HG02852 (cell line): Measurements from ENCODE around the gene DCC.

Source experiments
- ATAC-seq: cut with Tn5 transposase; IDR thresholded peaks from one replicate; pipeline ENCODE4 v1.9.1; 2021; ENCODE audit warnings: mild to moderate bottlenecking, moderate library complexity; ENCODE audit not compliant: unreplicated experiment

The DCC gene

DNA sequence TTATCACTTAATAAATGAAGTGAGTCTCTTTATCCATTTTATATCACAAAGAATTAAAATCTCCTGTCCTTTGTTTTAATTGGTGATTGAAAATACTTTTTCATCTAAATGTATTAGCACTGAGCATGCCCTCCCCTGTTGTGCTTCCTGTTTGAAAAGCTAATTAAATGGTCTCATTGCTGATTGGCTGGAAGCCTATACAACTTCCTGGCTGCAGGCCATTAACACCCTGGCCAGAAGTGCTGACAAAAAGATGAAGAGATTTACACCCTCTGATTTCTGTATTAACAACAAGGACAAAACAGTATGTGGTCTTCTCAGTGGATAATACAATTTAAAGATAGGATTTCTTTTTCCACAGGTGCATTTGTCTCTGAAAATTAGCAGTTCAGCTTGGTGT is 548.0 kb downstream of the DCC start:
- ATAC-seq, result no peak

DNA sequence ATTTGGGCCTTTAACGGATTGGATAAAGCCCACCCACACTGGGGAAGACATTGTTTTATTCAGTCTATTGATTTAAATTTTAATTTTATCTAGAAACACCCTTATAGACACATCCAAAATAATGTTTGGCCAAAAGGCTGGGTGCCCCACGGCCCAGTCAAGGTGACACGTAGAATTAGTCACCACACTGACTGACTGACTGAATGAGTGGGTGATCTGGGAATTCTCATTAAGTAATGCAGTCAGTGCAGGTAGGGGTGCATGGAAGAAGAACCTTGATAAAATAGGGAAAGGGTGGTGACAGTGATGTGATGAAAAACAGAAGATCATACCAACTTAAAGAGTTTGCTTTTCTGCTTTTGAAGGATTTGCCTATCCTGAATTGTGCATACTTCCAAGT is 554.8 kb downstream of the DCC start:
- ATAC-seq, result no peak

DNA sequence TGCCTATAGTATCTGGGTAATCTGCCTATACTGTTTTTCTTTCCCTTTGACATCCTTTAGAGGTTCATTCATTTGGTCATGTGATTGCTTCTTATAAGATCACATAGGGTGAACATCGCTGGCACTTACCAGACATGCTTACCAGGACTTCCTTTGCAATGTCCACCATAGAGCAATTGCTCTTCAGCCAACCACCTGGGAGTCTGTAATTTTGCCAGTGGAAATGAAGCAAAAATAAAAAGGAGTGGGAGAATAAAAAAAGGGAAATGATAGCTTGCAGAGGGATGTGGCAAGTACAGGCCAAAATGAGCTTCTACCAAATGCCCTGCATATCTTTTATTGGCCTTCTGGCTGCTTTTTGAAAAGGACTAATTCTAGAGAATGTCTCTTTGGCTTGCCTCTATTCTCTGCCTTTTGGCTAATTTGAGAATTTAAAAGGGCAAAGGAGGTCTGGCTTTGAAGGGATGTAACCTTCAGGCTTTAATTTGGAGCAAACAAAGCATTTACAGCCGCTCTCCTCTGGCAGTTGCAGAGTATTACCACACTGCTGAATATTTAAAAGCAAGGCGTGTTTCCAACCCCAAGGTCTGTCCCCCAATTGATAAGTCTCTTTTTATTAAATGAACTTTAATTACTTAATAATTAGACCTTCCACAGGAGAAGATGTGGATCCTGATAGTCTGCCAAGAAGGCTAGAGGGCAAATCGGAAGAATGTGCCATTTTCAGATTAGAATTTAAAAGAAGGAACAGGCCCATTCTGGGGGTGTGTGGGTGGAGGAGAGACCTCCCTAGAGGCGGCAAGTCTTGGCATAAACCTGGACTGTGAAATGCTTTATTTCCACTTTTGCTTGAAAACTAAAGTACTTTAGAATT is 557.9 kb downstream of the DCC start:
- ATAC-seq, result no peak

DNA sequence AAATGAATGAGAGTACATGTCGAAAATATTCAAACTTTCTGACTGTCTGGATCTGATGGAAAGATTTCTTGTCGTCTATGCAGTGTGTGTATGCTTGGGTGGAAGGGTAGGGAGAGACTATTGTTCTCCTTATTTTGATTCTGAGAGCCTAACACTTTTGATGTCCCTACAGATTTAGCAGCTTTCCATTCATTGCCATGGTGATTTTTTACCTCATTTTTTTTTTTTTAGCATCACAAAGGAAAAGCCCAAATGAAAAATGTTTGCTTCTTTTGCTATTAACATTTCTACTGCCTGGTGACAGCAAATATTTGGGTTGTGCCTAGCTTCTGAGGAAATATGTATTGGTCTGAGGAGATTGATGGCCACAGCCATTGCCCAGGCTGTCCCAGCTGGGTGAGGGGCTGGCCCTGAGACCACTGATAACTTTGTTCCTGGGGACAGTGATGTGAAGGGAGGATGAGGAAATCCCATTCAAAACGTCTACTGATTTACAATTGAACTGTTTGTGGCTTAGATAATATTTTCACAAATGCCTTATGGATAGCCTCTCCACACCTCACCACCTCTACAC is 558.6 kb downstream of the DCC start:
- ATAC-seq, result no peak

DNA sequence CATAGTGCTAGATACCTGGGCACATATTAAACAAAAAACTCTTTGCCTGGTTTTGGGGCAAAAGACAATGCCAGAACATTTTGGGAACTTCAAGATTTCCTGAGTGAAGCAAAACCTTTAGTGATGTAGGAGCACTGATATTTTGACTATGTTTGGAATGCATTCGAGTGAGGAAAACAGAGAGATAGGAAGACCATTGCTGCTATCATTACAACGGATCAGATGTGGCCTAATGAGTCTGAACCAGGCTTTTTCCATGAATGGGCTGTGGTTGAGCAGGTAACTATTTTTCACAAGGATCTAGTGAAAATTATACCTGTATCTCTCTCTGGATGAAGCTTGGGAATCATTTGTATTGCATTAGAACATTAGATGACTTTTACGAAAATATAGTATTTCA is 562.2 kb downstream of the DCC start:
- ATAC-seq, result no peak

DNA sequence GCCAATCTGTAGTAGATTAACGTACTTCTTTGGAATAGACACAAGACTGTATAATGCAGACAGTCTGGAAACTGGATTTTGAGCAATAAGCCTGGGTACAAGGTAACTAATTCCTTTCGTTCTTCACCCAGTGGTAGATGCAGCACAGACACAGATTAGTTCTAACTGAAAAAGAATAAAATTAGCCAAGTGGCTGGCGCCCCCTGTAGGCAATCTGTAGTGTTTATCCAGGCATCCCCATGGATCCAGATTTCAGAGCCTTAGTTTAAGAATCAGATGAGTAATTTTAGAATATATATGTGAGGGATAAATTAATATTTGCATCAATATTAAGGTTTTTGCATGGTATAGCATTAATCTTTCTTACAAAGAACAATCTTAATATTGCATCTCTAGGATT is 563.9 kb downstream of the DCC start:
- no peak for ATAC-seq

DNA sequence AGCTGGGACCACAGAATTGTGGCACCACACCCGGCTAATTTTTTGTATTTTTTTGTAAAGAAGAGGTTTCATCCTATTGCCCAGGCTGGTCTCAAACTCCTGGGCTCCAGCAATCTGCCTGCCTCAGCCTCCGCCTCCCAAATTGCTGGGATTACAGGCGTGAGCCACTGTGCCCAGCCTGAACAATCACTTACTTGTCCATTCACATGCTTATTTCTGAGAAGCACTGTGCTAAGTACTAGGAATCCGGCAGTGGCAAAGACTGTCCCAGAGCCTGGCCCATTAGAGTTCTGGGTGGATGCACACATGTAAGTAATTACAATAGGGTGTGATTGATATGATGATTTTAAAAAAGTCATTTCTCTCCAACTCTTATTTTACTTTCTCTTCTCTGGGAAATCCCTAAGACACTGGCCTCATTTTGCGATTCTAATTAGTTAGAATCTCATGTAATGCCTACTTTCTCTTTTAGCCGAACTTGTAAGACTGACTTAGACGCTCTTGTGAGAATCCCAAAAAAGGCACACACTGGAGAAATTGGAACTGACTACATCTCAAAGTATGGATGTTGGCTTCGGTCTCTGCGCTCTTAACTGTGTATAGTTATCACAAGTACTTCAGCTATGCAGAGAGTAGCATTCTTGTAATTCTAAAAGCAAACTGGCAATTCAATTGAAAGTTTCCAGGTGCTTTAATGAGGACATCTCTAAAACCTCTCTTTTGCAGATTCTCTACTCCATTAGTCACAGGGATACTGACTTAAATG is 567.7 kb downstream of the DCC start:
- ATAC-seq, result no peak

DNA sequence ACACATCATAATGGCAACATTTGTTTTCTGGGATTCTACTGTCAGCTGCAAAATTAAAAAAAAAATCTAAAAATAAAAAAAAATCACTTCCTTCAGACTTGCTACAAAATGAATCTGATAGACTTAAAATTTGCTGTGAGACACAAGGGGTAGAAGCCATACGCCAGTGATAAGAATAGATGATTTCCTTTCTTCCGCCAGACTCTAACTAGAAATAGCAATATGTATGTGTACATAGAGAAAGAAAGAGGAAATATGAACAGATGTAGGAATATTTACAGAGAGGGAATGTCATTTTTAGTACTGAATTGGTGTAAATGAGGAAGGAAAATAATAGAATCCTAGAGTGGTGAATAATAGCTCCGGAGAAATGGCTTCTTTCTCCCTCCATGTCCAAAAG is 574.2 kb downstream of the DCC start:
- no peak for ATAC-seq

DNA sequence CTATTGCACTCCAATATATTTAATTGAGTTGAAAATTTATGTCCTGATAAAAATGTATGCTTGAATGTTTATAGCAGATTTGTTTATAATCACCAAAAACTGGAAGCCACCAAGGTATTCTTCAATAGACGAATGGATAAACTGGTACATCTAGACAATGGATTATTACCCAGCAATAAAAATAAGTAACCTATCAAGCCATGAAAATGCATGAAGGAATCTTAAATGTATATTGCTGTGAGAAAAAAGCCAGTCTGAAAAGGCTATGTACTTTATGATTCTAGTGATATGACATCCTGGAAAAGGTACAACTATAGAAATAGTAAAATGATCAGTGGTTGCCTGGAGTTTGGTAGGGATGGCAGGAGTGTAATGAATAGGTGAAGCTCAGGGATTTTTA is 580.7 kb downstream of the DCC start:
- ATAC-seq, result no peak

DNA sequence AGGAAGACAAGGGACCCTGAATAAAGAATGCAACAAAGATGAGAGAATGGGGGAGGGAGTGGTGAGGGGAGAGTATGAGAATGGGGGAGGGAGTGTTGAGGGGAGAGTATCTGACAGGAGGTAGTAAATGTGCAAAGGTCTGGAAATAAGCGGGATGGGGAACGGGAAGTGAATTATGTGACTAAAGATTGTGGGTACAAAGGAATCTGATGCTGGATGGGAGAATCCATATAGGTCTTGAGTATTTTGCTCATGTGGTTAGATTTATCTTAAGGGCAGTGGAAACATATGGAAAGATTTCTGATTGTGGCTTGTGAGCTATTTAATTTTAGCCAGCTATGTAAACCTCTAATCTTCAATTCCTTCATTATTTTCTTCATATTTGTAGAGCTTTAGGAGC is 593.4 kb downstream of the DCC start:
- no peak for ATAC-seq

DNA sequence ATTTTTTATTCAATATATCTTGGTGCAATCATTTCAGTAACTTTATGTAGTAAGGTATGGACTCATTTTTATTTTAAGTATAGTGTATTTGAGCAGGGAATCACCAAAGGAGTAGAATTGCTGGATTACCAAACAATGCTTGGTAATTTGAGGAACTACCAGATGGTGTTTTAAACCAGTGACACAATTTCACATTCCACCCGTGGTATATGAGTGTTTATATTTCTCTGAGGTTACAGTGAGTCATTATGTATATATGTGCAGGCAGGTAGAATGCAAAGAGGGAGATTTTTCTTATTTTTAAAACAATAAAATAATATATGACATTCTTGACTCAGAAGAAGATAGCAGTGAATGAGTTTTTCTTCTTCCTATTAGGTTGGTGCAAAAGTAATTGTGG is 596.9 kb downstream of the DCC start:
- no peak for ATAC-seq

DNA sequence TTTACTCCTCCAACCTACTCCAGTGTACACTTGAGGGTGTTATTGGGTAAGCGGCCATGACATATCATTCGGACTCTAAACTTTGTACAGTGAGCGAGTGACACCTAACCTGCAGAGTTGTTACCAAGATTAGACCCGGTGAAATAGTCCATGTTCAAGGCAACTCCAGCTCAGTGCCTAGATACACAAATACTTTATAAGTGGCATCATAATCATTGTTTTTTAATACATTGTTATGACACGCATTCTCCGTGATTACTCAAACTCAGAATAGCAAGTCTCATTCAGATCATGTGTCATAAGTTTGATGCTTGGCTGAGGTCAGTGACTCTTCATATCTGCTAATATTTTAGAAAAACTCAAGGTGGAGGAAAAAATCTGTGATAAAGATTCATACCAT is 597.8 kb downstream of the DCC start:
- ATAC-seq, result no peak

DNA sequence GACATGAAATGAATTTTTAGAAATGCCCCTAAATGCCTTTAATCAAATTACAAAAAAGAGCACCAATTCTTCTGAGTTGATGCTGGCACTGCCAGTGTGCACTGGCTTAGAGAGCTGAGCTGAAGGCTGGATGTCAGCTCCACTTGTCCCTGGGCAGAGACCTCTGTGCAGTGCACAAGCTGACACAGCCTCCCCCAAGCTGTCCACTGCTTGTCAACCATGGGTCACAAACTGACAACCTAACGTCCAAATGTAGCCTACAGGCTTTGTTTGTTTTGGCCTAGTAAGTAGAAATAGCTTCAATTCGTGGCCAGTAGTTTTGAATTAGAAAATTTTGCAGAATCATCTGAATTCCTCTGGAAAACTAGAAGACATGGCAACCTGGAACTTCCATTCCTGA is 605.6 kb downstream of the DCC start:
- ATAC-seq, result no peak

DNA sequence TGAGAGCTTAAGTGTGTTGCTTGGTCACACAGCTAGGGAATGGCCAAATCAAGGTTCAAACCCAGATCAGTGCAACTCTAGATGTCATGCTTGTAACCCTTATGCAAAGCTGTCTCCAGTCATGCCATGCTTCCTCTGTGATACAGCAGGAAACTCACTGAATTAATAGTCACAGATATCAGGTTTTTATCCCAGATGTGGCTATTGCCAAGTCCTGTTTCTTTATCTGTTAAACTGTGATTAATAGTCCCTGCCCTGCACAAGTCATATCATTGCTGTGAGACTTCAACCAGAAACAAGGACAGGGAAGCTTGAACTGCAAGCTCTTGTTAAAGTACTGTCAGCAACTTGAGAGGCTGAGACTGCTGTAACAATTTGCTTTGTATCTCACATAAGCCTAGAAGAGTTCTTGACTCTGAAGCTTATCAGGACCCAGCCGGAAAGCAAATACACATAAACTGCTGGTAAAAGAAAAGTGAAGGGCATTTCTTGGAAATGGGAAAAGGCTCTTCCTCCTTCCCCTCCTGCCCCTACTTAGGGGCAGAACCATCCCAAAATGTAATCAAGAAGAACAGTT is 609.0 kb downstream of the DCC start:
- no peak for ATAC-seq

DNA sequence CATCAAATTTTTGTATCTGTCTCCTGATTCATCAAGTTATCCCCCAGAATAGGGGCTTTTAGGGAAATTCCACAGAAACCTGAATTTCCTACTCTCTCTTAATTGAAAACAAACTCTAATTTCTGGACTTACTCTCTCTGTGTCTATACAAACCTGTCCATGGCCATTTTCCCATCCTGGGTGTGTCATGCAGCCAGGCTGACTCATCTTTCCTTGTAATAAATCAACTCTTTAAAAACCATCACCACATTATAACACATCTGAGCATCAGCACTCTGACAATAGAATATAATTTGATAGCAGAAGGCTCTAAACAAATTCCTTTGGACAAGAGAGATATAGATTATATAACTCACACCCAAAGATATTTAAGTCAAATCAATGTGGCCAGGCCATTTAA is 610.2 kb downstream of the DCC start:
- ATAC-seq, result no peak

DNA sequence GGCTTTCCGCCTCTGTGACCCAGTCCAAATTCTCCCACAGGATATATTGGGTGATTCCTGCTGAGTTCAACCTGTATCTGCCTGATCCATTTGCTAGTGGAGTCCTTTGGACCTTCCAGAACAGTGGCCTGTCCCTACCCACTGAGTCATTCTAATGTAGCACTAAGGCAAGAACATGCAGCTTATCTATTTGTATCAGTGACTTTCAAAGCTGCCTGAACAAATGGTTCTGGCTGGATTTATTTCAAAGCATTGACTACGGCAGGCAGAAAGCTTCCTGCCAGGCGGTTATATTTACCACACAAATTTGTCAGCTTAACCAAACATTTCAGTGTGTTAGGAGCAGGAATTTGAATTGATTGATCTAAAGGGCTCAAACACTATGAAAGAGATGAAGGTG is 613.4 kb downstream of the DCC start:
- ATAC-seq, result no peak

DNA sequence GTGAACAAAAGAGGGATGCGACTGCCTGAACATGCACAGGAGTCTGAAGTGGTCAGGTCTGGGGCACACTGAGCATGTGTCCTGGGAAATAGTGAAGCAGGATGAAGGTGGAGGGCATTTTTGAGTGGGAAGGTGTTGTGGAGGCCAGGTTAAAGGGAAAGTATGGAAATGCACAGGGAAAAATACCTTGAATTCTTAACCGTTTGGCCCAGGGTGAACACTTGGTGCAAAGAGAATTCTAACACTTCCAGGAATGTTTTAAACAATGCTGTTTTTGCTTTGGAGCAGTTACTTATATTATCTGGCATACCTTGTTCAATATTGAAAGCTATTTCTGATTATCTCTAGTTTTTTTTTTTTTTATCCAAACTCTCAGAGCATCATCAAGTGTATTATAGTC is 623.5 kb downstream of the DCC start:
- no peak for ATAC-seq

DNA sequence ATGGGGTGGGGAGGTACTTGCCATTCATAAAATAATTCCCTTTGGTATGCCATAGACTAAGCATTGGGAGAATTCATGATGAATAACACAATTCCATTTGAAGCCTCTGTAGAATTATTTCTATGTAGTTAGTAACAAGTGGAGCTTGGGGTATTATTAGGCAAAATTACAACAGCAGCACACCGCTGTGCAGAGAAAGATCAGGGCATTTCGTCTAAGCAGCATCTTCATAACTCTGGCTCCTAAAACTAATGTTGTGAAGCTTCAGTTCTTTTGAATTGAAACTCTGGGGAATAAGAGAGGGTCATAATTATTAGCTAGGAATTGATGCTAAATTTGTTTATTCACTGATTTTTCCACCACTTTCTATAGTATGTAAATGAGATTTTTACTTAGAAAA is 630.7 kb downstream of the DCC start:
- ATAC-seq, result no peak

DNA sequence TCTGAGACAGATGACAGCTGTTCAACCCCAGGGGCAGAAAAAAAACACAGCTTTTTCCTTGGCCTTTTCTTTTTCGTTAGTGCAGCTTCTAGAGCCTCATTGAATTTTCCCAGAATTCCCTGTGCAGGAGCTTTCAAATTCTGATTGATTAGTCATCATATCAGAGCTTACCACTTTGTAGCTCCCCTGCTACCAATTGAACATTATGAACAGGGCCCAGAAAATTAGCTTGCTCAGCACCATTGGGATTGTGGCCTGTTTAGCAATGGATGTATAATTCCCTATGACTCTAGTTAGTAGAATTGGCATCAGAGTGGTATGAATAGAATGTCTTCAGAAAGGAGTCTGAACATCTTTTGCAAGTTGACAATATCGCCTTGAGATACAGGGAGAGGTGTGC is 631.1 kb downstream of the DCC start:
- no peak for ATAC-seq

DNA sequence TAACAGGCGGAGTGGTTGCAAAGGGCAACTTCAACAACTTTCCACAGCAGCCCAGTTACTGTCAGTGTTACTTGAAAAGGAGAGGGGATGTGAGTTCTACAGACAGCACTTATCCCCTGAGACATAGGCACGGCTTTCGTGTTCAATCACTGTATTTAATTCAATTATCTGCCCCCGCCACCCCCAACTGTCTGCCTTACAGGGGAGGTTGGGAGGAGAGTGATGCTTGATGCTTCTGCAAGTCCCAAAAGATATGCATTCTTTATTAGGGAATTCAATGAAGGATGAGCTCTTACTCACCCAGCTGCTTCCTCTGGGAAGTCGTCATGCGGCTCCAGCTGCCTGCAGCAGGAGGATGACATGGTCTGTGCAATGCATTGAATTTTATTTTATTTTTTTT is 639.9 kb downstream of the DCC start:
- ATAC-seq, result no peak

DNA sequence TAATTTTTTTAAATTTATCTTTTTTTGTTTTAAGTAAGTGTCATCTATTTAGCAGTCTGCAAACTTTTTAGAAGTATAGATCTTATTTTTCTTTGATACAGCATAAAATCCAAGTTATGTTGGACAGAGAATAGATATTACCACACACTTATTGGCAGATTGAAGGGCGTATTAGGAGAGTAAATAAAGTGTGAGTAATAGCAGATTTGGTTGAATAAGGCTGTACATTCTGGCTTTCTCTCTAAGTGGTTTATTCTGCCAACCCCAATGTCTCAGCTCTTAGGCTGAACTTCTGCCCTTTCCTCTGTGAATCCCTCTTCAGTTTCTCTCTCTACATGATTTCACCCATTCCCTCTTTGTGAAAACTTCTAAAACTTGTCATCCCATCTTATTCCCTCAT is 651.2 kb downstream of the DCC start:
- ATAC-seq, result no peak

DNA sequence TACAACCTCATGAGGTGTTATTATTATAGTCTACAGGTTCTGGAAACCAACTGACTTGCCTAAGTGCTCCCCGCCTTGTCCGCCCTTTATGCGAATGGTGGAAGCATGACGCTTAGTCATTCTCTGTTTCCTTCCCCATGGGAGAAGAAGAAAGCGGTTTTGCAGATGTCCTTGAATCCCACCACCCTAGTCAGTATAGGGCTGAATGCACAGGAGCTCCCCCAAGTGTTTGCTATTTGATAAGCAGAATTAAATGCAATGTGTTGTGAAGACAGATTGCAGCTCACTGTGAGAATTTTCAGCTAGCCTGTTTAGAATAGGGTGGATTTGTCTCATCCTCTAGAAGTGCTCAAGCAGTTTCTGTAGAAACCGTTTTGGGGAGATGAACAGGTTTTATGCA is 652.0 kb downstream of the DCC start:
- ATAC-seq, result no peak
